ENCODE measurements around the gene DOCK2. TPM values are rescaled to one million over a fixed set of nuclear protein-coding genes. Genes with fewer than 3 reads are reported as not detected.

Gene DOCK2
- polyA plus RNA-seq, 1 donor (not counting 4 experiments of a cell fraction or from before 2014, with no cell fraction given) = 0.21 TPM

DNA sequence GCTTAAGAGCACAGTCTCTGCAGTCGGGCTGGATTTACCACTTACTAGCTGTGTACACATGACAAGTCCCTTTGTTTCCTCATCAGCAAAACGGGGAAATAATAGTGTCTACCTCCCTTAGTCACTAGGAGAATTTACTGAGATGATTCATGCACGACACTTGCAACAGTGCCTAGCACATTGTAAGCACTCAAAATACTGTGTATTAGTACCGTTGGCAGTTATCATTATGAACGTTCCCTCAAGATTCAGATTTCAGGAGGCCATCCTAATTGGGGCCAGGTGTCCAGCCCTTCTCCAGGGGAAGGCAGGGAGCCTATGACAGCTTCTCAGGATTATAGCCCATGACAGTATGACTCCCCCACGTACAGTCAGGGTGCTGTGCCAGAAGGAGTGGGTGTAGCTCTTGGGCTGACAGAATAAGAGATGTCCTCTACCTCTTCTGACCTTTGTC, 164.3 kb downstream of the DOCK2 start:
- DNase-seq (ENCODE audit: low read depth, low spot score) = no peak

DNA sequence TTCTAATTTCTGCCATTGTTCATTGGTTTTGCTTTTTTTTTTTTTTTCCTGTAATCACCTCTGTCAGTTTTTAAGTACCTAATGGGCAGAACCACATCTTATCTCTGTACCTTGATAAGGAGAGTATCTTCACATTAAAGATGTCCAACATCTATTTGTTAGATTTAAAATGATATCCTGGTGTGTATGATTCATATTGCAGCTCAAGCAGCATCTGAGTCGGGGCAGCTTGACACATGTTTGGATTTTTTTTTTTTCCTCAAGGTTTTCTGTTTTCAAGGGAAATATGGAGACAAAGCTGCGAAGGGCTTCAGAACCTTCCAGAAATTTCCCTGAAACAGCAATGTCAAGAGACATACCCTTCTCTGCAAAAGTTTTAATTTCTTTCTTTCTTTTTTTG, 164.7 kb downstream of the DOCK2 start:
- TF ChIP-seq EZH2 (IDR thresholded peaks at IDR 0.05; ENCODE audit: low read length) = no peak
- TF ChIP-seq, protein P1, sequence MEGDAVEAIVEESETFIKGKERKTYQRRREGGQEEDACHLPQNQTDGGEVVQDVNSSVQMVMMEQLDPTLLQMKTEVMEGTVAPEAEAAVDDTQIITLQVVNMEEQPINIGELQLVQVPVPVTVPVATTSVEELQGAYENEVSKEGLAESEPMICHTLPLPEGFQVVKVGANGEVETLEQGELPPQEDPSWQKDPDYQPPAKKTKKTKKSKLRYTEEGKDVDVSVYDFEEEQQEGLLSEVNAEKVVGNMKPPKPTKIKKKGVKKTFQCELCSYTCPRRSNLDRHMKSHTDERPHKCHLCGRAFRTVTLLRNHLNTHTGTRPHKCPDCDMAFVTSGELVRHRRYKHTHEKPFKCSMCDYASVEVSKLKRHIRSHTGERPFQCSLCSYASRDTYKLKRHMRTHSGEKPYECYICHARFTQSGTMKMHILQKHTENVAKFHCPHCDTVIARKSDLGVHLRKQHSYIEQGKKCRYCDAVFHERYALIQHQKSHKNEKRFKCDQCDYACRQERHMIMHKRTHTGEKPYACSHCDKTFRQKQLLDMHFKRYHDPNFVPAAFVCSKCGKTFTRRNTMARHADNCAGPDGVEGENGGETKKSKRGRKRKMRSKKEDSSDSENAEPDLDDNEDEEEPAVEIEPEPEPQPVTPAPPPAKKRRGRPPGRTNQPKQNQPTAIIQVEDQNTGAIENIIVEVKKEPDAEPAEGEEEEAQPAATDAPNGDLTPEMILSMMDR (optimal IDR thresholded peaks at IDR 0.05 in 1 of 3, IDR thresholded peaks at IDR 0.05 in 1 of 3, conservative IDR thresholded peaks at IDR 0.05 in 1 of 3; ENCODE audit: extremely low read depth in 1 of 3, insufficient read depth in 2 of 3, low read length in 3 of 3) = no peak
- Histone ChIP-seq H3K27me3 (ENCODE audit: control insufficient read depth, extremely low read depth, insufficient read depth, low read length) (no peaks in the 10 kb centered on the region), H3K27ac (ENCODE audit: control insufficient read depth, insufficient read depth, low read length) (no peak overlapping the region), H3K9me3 (ENCODE audit: control insufficient read depth, low read depth, low read length) (no peaks in the 10 kb centered on the region), H3K79me2 (ENCODE audit: control insufficient read depth, insufficient read depth, low read length) (no peaks in the 10 kb centered on the region), H3K9ac (ENCODE audit: control insufficient read depth, extremely low read depth, insufficient read depth, low read length) (no peak overlapping the region), H3K4me3 (ENCODE audit: control insufficient read depth in 2 of 3, extremely low read depth in 1 of 3, insufficient read depth in 2 of 3, low read depth in 1 of 3, low read length in 3 of 3) (no peak overlapping the region), H3K9me1 (ENCODE audit: control insufficient read depth, extremely low read depth, insufficient read depth, low read length) (no peaks in the 10 kb centered on the region), H3K4me1 (ENCODE audit: control insufficient read depth, extremely low read depth, insufficient read depth, low read length) (no peaks in the 10 kb centered on the region), H4K20me1 (ENCODE audit: control insufficient read depth, extremely low read depth, insufficient read depth, low read length) (no peaks in the 10 kb centered on the region), H3K36me3 (ENCODE audit: control insufficient read depth in 2 of 2, extremely low read depth in 1 of 2, insufficient read depth in 2 of 2, low read length in 2 of 2) (no peaks in the 10 kb centered on the region), H3K4me2 (ENCODE audit: control insufficient read depth, extremely low read depth, insufficient read depth, low read depth, low read length) (no peak overlapping the region), H2AFZ (ENCODE audit: control insufficient read depth, low read length) (no peak overlapping the region)
- DNase-seq (ENCODE audit: low read depth, low spot score) (no peak), FAIRE-seq (no peak)
- dilution Hi-C loops (cut with MboI; ENCODE audit: extremely low pct_ligation_motif_present, low sequenced_read_pairs) = no loop called here

More for the DNA sequence above, 164.3 kb downstream of the DOCK2 start:
- TF ChIP-seq, protein P1 (optimal IDR thresholded peaks at IDR 0.05 in 1 of 3, IDR thresholded peaks at IDR 0.05 in 1 of 3, conservative IDR thresholded peaks at IDR 0.05 in 1 of 3; ENCODE audit: extremely low read depth in 1 of 3, insufficient read depth in 2 of 3, low read length in 3 of 3) = no peak
- TF ChIP-seq EZH2 (IDR thresholded peaks at IDR 0.05; ENCODE audit: low read length) = no peak
- Histone ChIP-seq H3K9ac (ENCODE audit: control insufficient read depth, extremely low read depth, insufficient read depth, low read length) (no peak overlapping the region), H3K4me2 (ENCODE audit: control insufficient read depth, extremely low read depth, insufficient read depth, low read depth, low read length) (no peak overlapping the region), H3K4me1 (ENCODE audit: control insufficient read depth, extremely low read depth, insufficient read depth, low read length) (no peaks in the 10 kb centered on the region), H3K27ac (ENCODE audit: control insufficient read depth, insufficient read depth, low read length) (no peak overlapping the region), H4K20me1 (ENCODE audit: control insufficient read depth, extremely low read depth, insufficient read depth, low read length) (no peaks in the 10 kb centered on the region), H3K79me2 (ENCODE audit: control insufficient read depth, insufficient read depth, low read length) (no peaks in the 10 kb centered on the region), H3K4me3 (ENCODE audit: control insufficient read depth in 2 of 3, extremely low read depth in 1 of 3, insufficient read depth in 2 of 3, low read depth in 1 of 3, low read length in 3 of 3) (no peak overlapping the region), H2AFZ (ENCODE audit: control insufficient read depth, low read length) (no peak overlapping the region), H3K9me3 (ENCODE audit: control insufficient read depth, low read depth, low read length) (no peaks in the 10 kb centered on the region), H3K27me3 (ENCODE audit: control insufficient read depth, extremely low read depth, insufficient read depth, low read length) (no peaks in the 10 kb centered on the region), H3K9me1 (ENCODE audit: control insufficient read depth, extremely low read depth, insufficient read depth, low read length) (no peaks in the 10 kb centered on the region), H3K36me3 (ENCODE audit: control insufficient read depth in 2 of 2, extremely low read depth in 1 of 2, insufficient read depth in 2 of 2, low read length in 2 of 2) (no peaks in the 10 kb centered on the region)
- dilution Hi-C loops (cut with MboI; ENCODE audit: extremely low pct_ligation_motif_present, low sequenced_read_pairs) = no loop called here
- FAIRE-seq = no peak

Data from keratinocyte (primary cell).